Lung (tissue), 12 donors: ENCODE results near the gene CROCC. TPM values are rescaled to one million over a fixed set of nuclear protein-coding genes. Genes with fewer than 3 reads are reported as not detected.

Experiments used
- ATAC-seq: fragments of 200-7000 bp; cut with Tn5 transposase; one replicate; pipeline ENCODE4 v1.9.1; 2020; ENCODE audit warnings: moderate number of reproducible peaks; ENCODE audit not compliant: insufficient read depth, low FRiP score
- DNase-seq, 3 donors: peaks; one replicate each; pipeline ENCODE4 v3.0.0-alpha.2; 2013 to 2017
- H3K27ac ChIP-seq, 2 donors: one replicate each; pipeline ENCODE4 v1.5.1; 2013; ENCODE audit warnings: mild to moderate bottlenecking in 2 of 2, moderate library complexity in 2 of 2, control low read depth in 1 of 2, inconsistent platforms in 1 of 2, low read depth in 1 of 2, low read length in 1 of 2
- H3K27me3 ChIP-seq, 3 donors: one replicate each; pipeline ENCODE4 v1.5.1; 2013; ENCODE audit warnings: low read length in 2 of 3; ENCODE audit not compliant: control insufficient read depth in 3 of 3, insufficient read depth in 3 of 3
- H3K36me3 ChIP-seq, 4 donors: one replicate each; pipeline ENCODE4 v1.5.1; 2013; ENCODE audit warnings: low read length in 4 of 4, mild to moderate bottlenecking in 1 of 4, moderate library complexity in 1 of 4; ENCODE audit not compliant: control insufficient read depth in 4 of 4, insufficient read depth in 4 of 4
- H3K4me1 ChIP-seq, 5 donors: one replicate each; pipeline ENCODE4 v1.5.1; 2013; ENCODE audit warnings: low read length in 5 of 5, mild to moderate bottlenecking in 2 of 5, moderate library complexity in 1 of 5; ENCODE audit not compliant: control insufficient read depth in 5 of 5, insufficient read depth in 5 of 5
- H3K4me3 ChIP-seq: one replicate; pipeline ENCODE4 v1.5.1; 2013; ENCODE audit warnings: mild to moderate bottlenecking, control low read depth, moderate library complexity
- H3K9ac ChIP-seq, 2 donors: one replicate each; pipeline ENCODE4 v1.5.1; 2013; ENCODE audit warnings: low read length in 2 of 2, control low read depth in 1 of 2; ENCODE audit not compliant: insufficient read depth in 1 of 2
- H3K9me3 ChIP-seq, 4 donors: one replicate each; pipeline ENCODE4 v1.5.1; 2013; ENCODE audit warnings: low read length in 3 of 4, mild to moderate bottlenecking in 1 of 4, moderate library complexity in 1 of 4; ENCODE audit not compliant: control insufficient read depth in 4 of 4, insufficient read depth in 3 of 4
- CTCF ChIP-seq: IDR thresholded peaks from 2 replicates; pipeline ENCODE4 v1.5.1; 2012; ENCODE audit warnings: mild to moderate bottlenecking; ENCODE audit errors: control extremely low read depth, extremely low read depth
- WGBS, 2 donors: extraction: QIAGEN DNeasy Blood & Tissue Kit; methylation state at CpG; one replicate each; pipeline ENCODE4 v1.1.7; 2013; 5-methylcytosine and 5-hydroxymethylcytosine counted together
- polyA plus RNA-seq, 2 donors: library from polyadenylated mRNA; stranded (reverse); fragments of 200-250 nt; gene quantifications; one replicate each; pipeline ENCODE4 v1.2.1, GENCODE V29; 2013
- total RNA-seq, 2 donors: library from RNA; depleted of rRNA in 1 of 2; stranded (reverse); fragments of >200 nt in 1 of 2; gene quantifications; one replicate each; pipeline ENCODE4 v1.2.1, GENCODE V29; 2014 to 2021
- donor health status: control.
- donor health status: control.
- donor health status: Bipolar disorder and iron deficiency.
- donor health status: healthy.
- donor health status: DM: yes; HTN: yes; CAD: no.

Gene CROCC
- total and polyA plus RNA-seq, 4 donors, result 14.9 to 42.2 (median 28.5) TPM

- 79 to 88% methylated on average over 9 of the region's 9 CpGs for WGBS, 2 donors
- peaks cover 0 to 24% (median 8%) of the 10 kb centered on the region in 4 donors for H3K36me3 ChIP-seq
- no peaks in the 10 kb centered on the region for H3K9me3 ChIP-seq
- H3K4me3 ChIP-seq, result no peak overlapping the region
- no peak for ATAC-seq
- H3K4me1 ChIP-seq, result peaks cover 0 to 20% (median 4%) of the 10 kb centered on the region in 5 donors
- H3K9ac ChIP-seq, result no peak overlapping the region
- no peak overlapping the region for H3K27ac ChIP-seq
- no peaks in the 10 kb centered on the region for H3K27me3 ChIP-seq
- no peak for TF ChIP-seq CTCF
- DNase-seq, result no peak
These were observed 51.5 kb downstream of the CROCC start for GRCh38 chr1:16973215-16973614.

- no peak for TF ChIP-seq CTCF
- Histone ChIP-seq H3K4me3 (no peak overlapping the region), H3K27me3 (no peaks in the 10 kb centered on the region), H3K9ac (no peak overlapping the region), H3K36me3 (peaks cover 0 to 21% (median 4%) of the 10 kb centered on the region in 4 donors), H3K27ac (no peak overlapping the region), H3K4me1 (peaks cover 0 to 32% (median 8%) of the 10 kb centered on the region in 5 donors), H3K9me3 (no peaks in the 10 kb centered on the region)
- no peak for DNase-seq
- WGBS, 2 donors, result 77 to 88% methylated on average over 14 of the region's 14 CpGs
- ATAC-seq, result no peak
These were observed 53.5 kb downstream of the CROCC start for GRCh38 chr1:16975211-16975610.

GRCh38 chr1:16975838-16976237 lies 54.1 kb downstream of the CROCC start:
- Histone ChIP-seq H3K27ac (no peak overlapping the region), H3K36me3 (peaks cover 0 to 21% (median 3%) of the 10 kb centered on the region in 4 donors), H3K27me3 (no peaks in the 10 kb centered on the region), H3K9me3 (no peaks in the 10 kb centered on the region), H3K4me1 (peaks cover 0 to 34% (median 10%) of the 10 kb centered on the region in 5 donors), H3K4me3 (no peak overlapping the region), H3K9ac (no peak overlapping the region)
- DNase-seq (no peak), ATAC-seq (no peak)
- no peak for TF ChIP-seq CTCF
- 90% methylated on average over 14 of the region's 14 CpGs for WGBS, 2 donors

- 86 to 89% methylated on average over 16 of the region's 16 CpGs for WGBS, 2 donors
- DNase-seq (no peak), ATAC-seq (no peak)
- H3K9ac ChIP-seq, result no peak overlapping the region
- H3K9me3 ChIP-seq, result no peaks in the 10 kb centered on the region
- H3K4me1 ChIP-seq, result peaks cover 0 to 32% (median 11%) of the 10 kb centered on the region in 5 donors
- H3K27me3 ChIP-seq, result no peaks in the 10 kb centered on the region
- no peak for TF ChIP-seq CTCF
- H3K27ac ChIP-seq, result no peak overlapping the region
- H3K36me3 ChIP-seq, result peaks cover 0 to 21% (median 2%) of the 10 kb centered on the region in 4 donors
- H3K4me3 ChIP-seq, result no peak overlapping the region
These were observed 55.2 kb downstream of the CROCC start for GRCh38 chr1:16976966-16977365.
